ENCODE data around the gene MARK3.

Gene MARK3

GRCh38 chr14:103393676-103394626, 8.7 kb downstream of the MARK3 start:
- no peaks in the 10 kb centered on the region for H3K9me3 ChIP-seq
- H3K36me3 ChIP-seq (replicated peaks), result peaks cover 3% of the 10 kb centered on the region; the same call in 1 of the 2 replicates
- H3K4me3 ChIP-seq, result no peak overlapping the region
- peaks cover 12% of the 10 kb centered on the region for H3K4me1 ChIP-seq
- no peaks in the 10 kb centered on the region for H3K27me3 ChIP-seq (ENCODE audit: low read depth)
- peak; percentile 53 to 61 for DNase-seq (ENCODE audit: low spot score in 2 of 2)
- in situ Hi-C loops (cut with MboI; ENCODE audit: low sequenced_read_pairs), result no loop called here

GRCh38 chr14:103395244-103395643, 10.0 kb downstream of the MARK3 start:
- Histone ChIP-seq H3K9me3 (no peaks in the 10 kb centered on the region), H3K27me3 (ENCODE audit: low read depth) (no peaks in the 10 kb centered on the region), H3K4me3 (no peak overlapping the region), H3K4me1 (peaks cover 13% of the 10 kb centered on the region), H3K36me3 (replicated peaks) (peaks cover 4% of the 10 kb centered on the region; the same call in 1 of the 2 replicates)
- in situ Hi-C loops (cut with MboI; ENCODE audit: low sequenced_read_pairs), result no loop called here
- DNase-seq (ENCODE audit: low spot score in 2 of 2), result no peak

GRCh38 chr14:103396463-103396862, 11.2 kb downstream of the MARK3 start:
- peaks cover 4% of the 10 kb centered on the region; the same call in 1 of the 2 replicates for H3K36me3 ChIP-seq (replicated peaks)
- in situ Hi-C loops (cut with MboI; ENCODE audit: low sequenced_read_pairs), result no loop called here
- peaks cover 15% of the 10 kb centered on the region for H3K4me1 ChIP-seq
- H3K27me3 ChIP-seq (ENCODE audit: low read depth), result no peaks in the 10 kb centered on the region
- H3K4me3 ChIP-seq, result no peak overlapping the region
- no peaks in the 10 kb centered on the region for H3K9me3 ChIP-seq
- no peak for DNase-seq (ENCODE audit: low spot score in 2 of 2)

GRCh38 chr14:103398427-103399195, 13.4 kb downstream of the MARK3 start:
- H3K4me3 ChIP-seq, result no peak overlapping the region
- peaks cover 26% of the 10 kb centered on the region for H3K4me1 ChIP-seq
- no peaks in the 10 kb centered on the region for H3K9me3 ChIP-seq
- no peaks in the 10 kb centered on the region for H3K27me3 ChIP-seq (ENCODE audit: low read depth)
- in situ Hi-C loops (cut with MboI; ENCODE audit: low sequenced_read_pairs), result no loop called here
- DNase-seq (ENCODE audit: low spot score in 2 of 2), result no peak
- H3K36me3 ChIP-seq (replicated peaks), result peaks cover 4% of the 10 kb centered on the region; the same call in 1 of the 2 replicates

- no peak for DNase-seq (ENCODE audit: low spot score in 2 of 2)
- no peaks in the 10 kb centered on the region for H3K9me3 ChIP-seq
- in situ Hi-C loops (cut with MboI; ENCODE audit: low sequenced_read_pairs), result no loop called here
- H3K36me3 ChIP-seq (replicated peaks), result peaks cover 12% of the 10 kb centered on the region
- peaks cover 25% of the 10 kb centered on the region for H3K4me1 ChIP-seq
- no peak overlapping the region for H3K4me3 ChIP-seq
- no peaks in the 10 kb centered on the region for H3K27me3 ChIP-seq (ENCODE audit: low read depth)
Measured at GRCh38 chr14:103400537-103400936, 15.3 kb downstream of the MARK3 start.

- no peak overlapping the region for H3K4me3 ChIP-seq
- H3K9me3 ChIP-seq, result no peaks in the 10 kb centered on the region
- in situ Hi-C loops (cut with MboI; ENCODE audit: low sequenced_read_pairs), result no loop called here
- H3K36me3 ChIP-seq (replicated peaks), result peaks cover 17% of the 10 kb centered on the region
- no peak for DNase-seq (ENCODE audit: low spot score in 2 of 2)
- H3K4me1 ChIP-seq, result peaks cover 25% of the 10 kb centered on the region
- no peaks in the 10 kb centered on the region for H3K27me3 ChIP-seq (ENCODE audit: low read depth)
Measured at GRCh38 chr14:103401223-103402214, 16.3 kb downstream of the MARK3 start.

GRCh38 chr14:103402695-103403094, 17.5 kb downstream of the MARK3 start:
- Histone ChIP-seq H3K27me3 (ENCODE audit: low read depth) (no peaks in the 10 kb centered on the region), H3K4me1 (peaks cover 25% of the 10 kb centered on the region), H3K4me3 (no peak overlapping the region), H3K36me3 (replicated peaks) (peaks cover 18% of the 10 kb centered on the region), H3K9me3 (no peaks in the 10 kb centered on the region)
- in situ Hi-C loops (cut with MboI; ENCODE audit: low sequenced_read_pairs), result no loop called here
- DNase-seq (ENCODE audit: low spot score in 2 of 2), result peak in 1 of 2 experiments; percentile 35

GRCh38 chr14:103404032-103404918, 19.1 kb downstream of the MARK3 start:
- in situ Hi-C loops (cut with MboI; ENCODE audit: low sequenced_read_pairs), result no loop called here
- Histone ChIP-seq H3K36me3 (replicated peaks) (peaks cover 22% of the 10 kb centered on the region), H3K4me1 (peaks cover 16% of the 10 kb centered on the region)

GRCh38 chr14:103404920-103405319, 19.7 kb downstream of the MARK3 start:
- Histone ChIP-seq H3K4me3 (no peak overlapping the region), H3K36me3 (replicated peaks) (peaks cover 22% of the 10 kb centered on the region), H3K4me1 (peaks cover 16% of the 10 kb centered on the region), H3K9me3 (no peaks in the 10 kb centered on the region), H3K27me3 (ENCODE audit: low read depth) (no peaks in the 10 kb centered on the region)
- no peak for DNase-seq (ENCODE audit: low spot score in 2 of 2)
- in situ Hi-C loops (cut with MboI; ENCODE audit: low sequenced_read_pairs), result no loop called here

More at GRCh38 chr14:103404032-103404918, 19.1 kb downstream of the MARK3 start:
- peak in 1 of 2 experiments; percentile 18 for DNase-seq (ENCODE audit: low spot score in 2 of 2)
- no peaks in the 10 kb centered on the region for H3K27me3 ChIP-seq (ENCODE audit: low read depth)
- no peaks in the 10 kb centered on the region for H3K9me3 ChIP-seq
- H3K4me3 ChIP-seq, result no peak overlapping the region

- no peak for DNase-seq (ENCODE audit: low spot score in 2 of 2)
- Histone ChIP-seq H3K27me3 (ENCODE audit: low read depth) (no peaks in the 10 kb centered on the region), H3K9me3 (no peaks in the 10 kb centered on the region), H3K4me3 (no peak overlapping the region), H3K36me3 (replicated peaks) (peaks cover 23% of the 10 kb centered on the region), H3K4me1 (peaks cover 3% of the 10 kb centered on the region)
- in situ Hi-C loops (cut with MboI; ENCODE audit: low sequenced_read_pairs), result no loop called here
Measured at GRCh38 chr14:103408491-103409155, 23.4 kb downstream of the MARK3 start.

- H3K4me1 ChIP-seq, result no peaks in the 10 kb centered on the region
- DNase-seq (ENCODE audit: low spot score in 2 of 2), result no peak
- H3K4me3 ChIP-seq, result no peak overlapping the region
- H3K9me3 ChIP-seq, result no peaks in the 10 kb centered on the region
- peaks cover 15% of the 10 kb centered on the region for H3K36me3 ChIP-seq (replicated peaks)
- in situ Hi-C loops (cut with MboI; ENCODE audit: low sequenced_read_pairs), result no loop called here
- no peaks in the 10 kb centered on the region for H3K27me3 ChIP-seq (ENCODE audit: low read depth)
Measured at GRCh38 chr14:103416916-103417315, 31.7 kb downstream of the MARK3 start.

GRCh38 chr14:103418481-103418818, 33.2 kb downstream of the MARK3 start:
- Histone ChIP-seq H3K27me3 (ENCODE audit: low read depth) (no peaks in the 10 kb centered on the region), H3K4me1 (no peaks in the 10 kb centered on the region), H3K9me3 (no peaks in the 10 kb centered on the region), H3K36me3 (replicated peaks) (peaks cover 15% of the 10 kb centered on the region), H3K4me3 (no peak overlapping the region)
- in situ Hi-C loops (cut with MboI; ENCODE audit: low sequenced_read_pairs), result no loop called here
- no peak for DNase-seq (ENCODE audit: low spot score in 2 of 2)

Measured in HAP-1 (cell line).